CD4-positive, alpha-beta T cell (primary cell): ENCODE results near the gene RPTOR. TPM values are rescaled to one million over a fixed set of nuclear protein-coding genes. Genes with fewer than 3 reads are reported as not detected.

Experiments
- ATAC-seq: fragments of 200-7000 bp; cut with Tn5 transposase; one replicate; pipeline ENCODE4 v1.10.0; 2022; ENCODE audit warnings: mild to moderate bottlenecking; ENCODE audit not compliant: poor library complexity
- CTCF ChIA-PET: fragments of 350-600 bp; sonication (Branson Sonifier 250); formaldehyde crosslinking; loops from one replicate; lab custom pipeline; 2021; ENCODE audit warnings: antibody characterized with exemption, inconsistent platforms; lab: Charles Lee
- POLR2A ChIA-PET: fragments of 350-600 bp; sonication (Branson Sonifier 250); formaldehyde crosslinking; loops from one replicate; lab custom pipeline; 2021; ENCODE audit warnings: antibody characterized with exemption, inconsistent platforms; lab: Charles Lee
- DNase-seq, 14 experiments: peaks; one replicate each; pipeline ENCODE4 v3.0.0-alpha.2; 2013 to 2020; ENCODE audit warnings: mixed read lengths in 2 of 14
- H3K27ac ChIP-seq, 2 donors: one replicate each; pipeline versions ENCODE4 v1.5.1 to v1.7.0; 2013; ENCODE audit warnings: low read length in 2 of 2, low read depth in 1 of 2, mild to moderate bottlenecking in 1 of 2
- H3K27me3 ChIP-seq, 2 experiments: 1 replicate in 1 of 2; 2 replicates in 1 of 2; pipeline versions ENCODE4 v1.6.1 to v1.7.0; 2013; ENCODE audit warnings: low read length in 2 of 2, control low read depth in 1 of 2, mild to moderate bottlenecking in 1 of 2, moderate library complexity in 1 of 2; ENCODE audit not compliant: insufficient read depth in 2 of 2, control insufficient read depth in 1 of 2
- H3K36me3 ChIP-seq: one replicate; pipeline ENCODE4 v1.6.1; 2013; ENCODE audit warnings: low read length, control low read depth; ENCODE audit not compliant: insufficient read depth
- H3K4me1 ChIP-seq: one replicate; pipeline ENCODE4 v1.6.1; 2013; ENCODE audit warnings: low read length, control low read depth; ENCODE audit not compliant: insufficient read depth
- H3K4me3 ChIP-seq: one replicate; pipeline ENCODE4 v1.5.1; 2013; ENCODE audit warnings: mild to moderate bottlenecking, low read length, moderate library complexity
- H3K9me3 ChIP-seq, 2 experiments: 1 replicate in 1 of 2; 2 replicates in 1 of 2; pipeline versions ENCODE4 v1.6.1 to v1.7.0; 2013; ENCODE audit warnings: low read length in 2 of 2, mild to moderate bottlenecking in 2 of 2, control low read depth in 1 of 2, moderate library complexity in 1 of 2; ENCODE audit not compliant: control insufficient read depth in 1 of 2, insufficient read depth in 1 of 2
- H3K27ac Mint-ChIP-seq: one replicate; pipeline ENCODE4 v1.8.0; 2020; ENCODE audit warnings: mixed read lengths
- H3K27me3 Mint-ChIP-seq: one replicate; pipeline ENCODE4 v1.8.0; 2021; ENCODE audit warnings: mixed read lengths
- H3K36me3 Mint-ChIP-seq: one replicate; pipeline ENCODE4 v1.8.0; 2021; ENCODE audit warnings: low read depth, mixed read lengths
- H3K4me1 Mint-ChIP-seq: one replicate; pipeline ENCODE4 v1.8.0; 2021; ENCODE audit warnings: low read depth, mixed read lengths
- H3K4me3 Mint-ChIP-seq: one replicate; pipeline ENCODE4 v1.8.0; 2020; ENCODE audit warnings: mild to moderate bottlenecking, mixed read lengths
- H3K9me3 Mint-ChIP-seq: one replicate; pipeline ENCODE4 v1.8.0; 2020; ENCODE audit warnings: mixed read lengths
- CTCF ChIP-seq: fragments of 200-600 bp; IDR thresholded peaks from one replicate; pipeline ENCODE4 v1.8.0; 2022; ENCODE audit warnings: antibody characterized with exemption, mild to moderate bottlenecking
- intact Hi-C, 2 experiments: fragments of 100-400 bp; cut with DNase I in 1 of 2; cut with micrococcal nuclease in 1 of 2; formaldehyde crosslinking; loops; one replicate each; pipeline versions ENCODE4 v1.15.1 to v1.9.0; 2023 to 2025; cut with DNase I, micrococcal nuclease
- total RNA-seq, 174 experiments: library from RNA in 2 of 174; stranded (reverse) in 2 of 174; gene quantifications; one replicate each; pipeline ENCODE4 v1.2.3 and lab custom pipeline; 2021 to 2026

RPTOR gene
- total RNA-seq, 2 experiments from 2014 or later: 45.0 to 47.1 TPM

GRCh38 chr17:80513892-80514291 is 30.7 kb upstream of the RPTOR start:
- H3K27ac Mint-ChIP-seq: no peak overlapping the region
- ChIA-PET CTCF (no interaction called here), POLR2A (no interaction called here)
- H3K36me3 ChIP-seq: no peaks in the 10 kb centered on the region
- ATAC-seq (no peak), DNase-seq (no peak)
- H3K27ac ChIP-seq: no peak overlapping the region
- H3K4me3 Mint-ChIP-seq: no peak overlapping the region
- H3K4me3 ChIP-seq: no peak overlapping the region
- no peaks in the 10 kb centered on the region for H3K9me3 Mint-ChIP-seq
- no peaks in the 10 kb centered on the region for H3K4me1 Mint-ChIP-seq
- H3K4me1 ChIP-seq: no peaks in the 10 kb centered on the region
- TF ChIP-seq CTCF: no peak
- no peaks in the 10 kb centered on the region for H3K9me3 ChIP-seq
- peaks cover 0 to 3% of the 10 kb centered on the region in 2 experiments for H3K27me3 ChIP-seq
- peaks cover 6% of the 10 kb centered on the region for H3K27me3 Mint-ChIP-seq
- intact Hi-C loops: no loop called here
- H3K36me3 Mint-ChIP-seq: no peaks in the 10 kb centered on the region

- POLR2A ChIA-PET: no interaction called here
- Mint-ChIP-seq H3K36me3 (no peaks in the 10 kb centered on the region), H3K9me3 (no peaks in the 10 kb centered on the region), H3K4me3 (no peak overlapping the region), H3K4me1 (no peaks in the 10 kb centered on the region), H3K27ac (no peak overlapping the region), H3K27me3 (peaks cover 15% of the 10 kb centered on the region)
- intact Hi-C loops: no loop called here
- Histone ChIP-seq H3K36me3 (no peaks in the 10 kb centered on the region), H3K4me3 (no peak overlapping the region), H3K27me3 (peaks cover 0 to 3% of the 10 kb centered on the region in 2 experiments), H3K4me1 (no peaks in the 10 kb centered on the region), H3K27ac (no peak overlapping the region), H3K9me3 (no peaks in the 10 kb centered on the region)
- no peak for TF ChIP-seq CTCF
- DNase-seq (no peak), ATAC-seq (no peak)
- CTCF ChIA-PET: interaction anchor here (0.7 kb wide), 2 partner anchors 190 to 552 kb away, joined by 4 read pairs; no protein-coding TSS in a partner anchor
Observed at GRCh38 chr17:80516171-80516932, 28.3 kb upstream of the RPTOR start.

- Mint-ChIP-seq H3K27ac (no peak overlapping the region), H3K4me1 (no peaks in the 10 kb centered on the region), H3K4me3 (no peak overlapping the region), H3K9me3 (no peaks in the 10 kb centered on the region), H3K27me3 (peaks cover 19% of the 10 kb centered on the region), H3K36me3 (no peaks in the 10 kb centered on the region)
- H3K27ac ChIP-seq: no peak overlapping the region
- no peaks in the 10 kb centered on the region for H3K9me3 ChIP-seq
- no peaks in the 10 kb centered on the region for H3K36me3 ChIP-seq
- intact Hi-C loops: no loop called here
- CTCF ChIA-PET: no interaction called here
- POLR2A ChIA-PET: no interaction called here
- no peak for ATAC-seq
- no peaks in the 10 kb centered on the region for H3K4me1 ChIP-seq
- no peak overlapping the region for H3K4me3 ChIP-seq
- peaks cover 0 to 3% of the 10 kb centered on the region in 2 experiments for H3K27me3 ChIP-seq
- no peak for DNase-seq
- TF ChIP-seq CTCF: no peak
Observed at GRCh38 chr17:80517641-80518040, 27.0 kb upstream of the RPTOR start.
